WTC11 (cell line): ENCODE data around the gene PIGQ. TPM values are rescaled to one million over a fixed set of nuclear protein-coding genes. Genes with fewer than 3 reads are reported as not detected.

ENCODE experiments used
- ATAC-seq: fragments of 200-7000 bp; cut with Tn5 transposase; 2 replicates; pipeline ENCODE4 v1.10.0; 2021; ENCODE audit warnings: mild to moderate bottlenecking, moderate library complexity
- CTCF ChIA-PET: fragments of 300-600 bp; sonication (Branson Sonifier 250); formaldehyde crosslinking; loops from one replicate; lab custom pipeline; 2021; ENCODE audit warnings: antibody characterized with exemption; lab: Charles Lee
- POLR2A ChIA-PET: fragments of 350-600 bp; sonication (Branson Sonifier 250); formaldehyde crosslinking; loops from one replicate; lab custom pipeline; 2021; ENCODE audit warnings: antibody characterized with exemption; lab: Charles Lee
- DNase-seq: peaks from one replicate; pipeline ENCODE4 v3.0.0; 2021; ENCODE audit warnings: low spot score
- H3K27ac Mint-ChIP-seq: 2 replicates; pipeline ENCODE4 v1.8.0; 2021; ENCODE audit warnings: mixed read lengths
- H3K27me3 Mint-ChIP-seq: 2 replicates; pipeline ENCODE4 v1.8.0; 2021; ENCODE audit warnings: low read depth, mild to moderate bottlenecking, moderate library complexity, mixed read lengths
- H3K36me3 Mint-ChIP-seq: 2 replicates; pipeline ENCODE4 v1.8.0; 2021; ENCODE audit warnings: mixed read lengths
- H3K4me1 Mint-ChIP-seq: 2 replicates; pipeline ENCODE4 v1.8.0; 2022; ENCODE audit warnings: mixed read lengths
- H3K4me3 Mint-ChIP-seq: 2 replicates; pipeline ENCODE4 v1.8.0; 2021; ENCODE audit warnings: mild to moderate bottlenecking, moderate library complexity, mixed read lengths
- H3K9me3 Mint-ChIP-seq: 2 replicates; pipeline ENCODE4 v1.8.0; 2021; ENCODE audit warnings: mixed read lengths
- CREM ChIP-seq: sonication (generic); formaldehyde crosslinking; IDR thresholded peaks from 2 replicates; pipeline ENCODE4 v1.8.1; 2022; ENCODE audit warnings: mild to moderate bottlenecking, missing genetic modification reagents, moderate library complexity
- ESRRA ChIP-seq: sonication (generic); formaldehyde crosslinking; IDR thresholded peaks from 2 replicates; pipeline ENCODE4 v1.8.1; 2022; ENCODE audit warnings: mild to moderate bottlenecking, missing genetic modification reagents, borderline replicate concordance
- FOXJ3 ChIP-seq: sonication (generic); formaldehyde crosslinking; IDR thresholded peaks from 2 replicates; pipeline ENCODE4 v1.9.0; 2021; ENCODE audit warnings: missing genetic modification reagents, mild to moderate bottlenecking, borderline replicate concordance
- FOXK1 ChIP-seq: sonication (generic); formaldehyde crosslinking; IDR thresholded peaks from 2 replicates; pipeline ENCODE4 v1.8.0; 2022; ENCODE audit warnings: mild to moderate bottlenecking, moderate library complexity, missing genetic modification reagents
- FOXP1 ChIP-seq: sonication (generic); formaldehyde crosslinking; IDR thresholded peaks from 2 replicates; pipeline ENCODE4 v1.8.0; 2022; ENCODE audit warnings: missing genetic modification reagents, mild to moderate bottlenecking, moderate library complexity, borderline replicate concordance
- GTF2I ChIP-seq: fragments of 250-450 bp; sonication (Bioruptor Pico); conservative IDR thresholded peaks from 2 replicates; pipeline ENCODE4 v1.4.0; 2021; ENCODE audit warnings: mild to moderate bottlenecking
- HMGA2 ChIP-seq: fragments of 250-450 bp; sonication (Bioruptor Pico); IDR thresholded peaks from 2 replicates; pipeline ENCODE4 v1.4.0; 2021; ENCODE audit warnings: mild to moderate bottlenecking, moderate library complexity
- JUN ChIP-seq: sonication (generic); formaldehyde crosslinking; IDR thresholded peaks from 2 replicates; pipeline ENCODE4 v1.8.0; 2023; ENCODE audit warnings: mild to moderate bottlenecking, missing genetic modification reagents
- MYBL2 ChIP-seq: sonication (generic); formaldehyde crosslinking; IDR thresholded peaks from 2 replicates; pipeline ENCODE4 v1.8.1; 2023; ENCODE audit warnings: mild to moderate bottlenecking, moderate library complexity, missing genetic modification reagents
- NR1H2 ChIP-seq: sonication (generic); formaldehyde crosslinking; IDR thresholded peaks from 2 replicates; pipeline ENCODE4 v1.9.0; 2021; ENCODE audit warnings: mild to moderate bottlenecking, moderate library complexity, missing genetic modification reagents
- NR3C1 ChIP-seq: sonication (generic); formaldehyde crosslinking; conservative IDR thresholded peaks from 2 replicates; pipeline ENCODE4 v1.8.1; 2023; ENCODE audit warnings: low read depth, mild to moderate bottlenecking, missing genetic modification reagents
- RORB ChIP-seq: fragments of 250-450 bp; sonication (Bioruptor Pico); IDR thresholded peaks from 2 replicates; pipeline ENCODE4 v1.9.0; 2021; ENCODE audit warnings: mild to moderate bottlenecking
- ZBTB21 ChIP-seq: sonication (generic); formaldehyde crosslinking; IDR thresholded peaks from 2 replicates; pipeline ENCODE4 v1.8.1; 2023; ENCODE audit warnings: mild to moderate bottlenecking, missing genetic modification reagents, borderline replicate concordance
- ZNF232 ChIP-seq: sonication (generic); formaldehyde crosslinking; IDR thresholded peaks from 2 replicates; pipeline ENCODE4 v1.8.0; 2022; ENCODE audit warnings: mild to moderate bottlenecking, missing genetic modification reagents
- ZNF263 ChIP-seq: sonication (generic); formaldehyde crosslinking; IDR thresholded peaks from 2 replicates; pipeline ENCODE4 v1.8.1; 2022; ENCODE audit warnings: low read depth, mild to moderate bottlenecking, moderate library complexity, missing genetic modification reagents
- ZNF396 ChIP-seq: fragments of 250-450 bp; sonication (Bioruptor Pico); IDR thresholded peaks from 2 replicates; pipeline ENCODE4 v1.8.0; 2021; ENCODE audit warnings: mild to moderate bottlenecking, moderate library complexity, borderline replicate concordance
- ZNF423 ChIP-seq: fragments of 250-450 bp; sonication (Bioruptor Pico); IDR thresholded peaks from 2 replicates; pipeline ENCODE4 v2.1.2; 2022; ENCODE audit warnings: mild to moderate bottlenecking, moderate library complexity
- ZNF671 ChIP-seq: fragments of 250-450 bp; sonication (Bioruptor Pico); IDR thresholded peaks from 2 replicates; pipeline ENCODE4 v1.8.0; 2021; ENCODE audit warnings: mild to moderate bottlenecking
- total RNA-seq: library from RNA; stranded (reverse); gene quantifications from 3 replicates; pipeline ENCODE4 v1.2.3, GENCODE V29; 2021
- TF ChIP-seq, protein P1 (sequence below): sonication (generic); formaldehyde crosslinking; IDR thresholded peaks from 2 replicates; pipeline ENCODE4 v1.8.1; 2023; ENCODE audit warnings: mild to moderate bottlenecking, missing genetic modification reagents
- TF ChIP-seq, protein P2 (sequence below): sonication (generic); formaldehyde crosslinking; IDR thresholded peaks from 2 replicates; pipeline ENCODE4 v1.8.1; 2023; ENCODE audit warnings: mild to moderate bottlenecking, missing genetic modification reagents, borderline replicate concordance
- TF ChIP-seq, protein P3 (sequence below): sonication (generic); formaldehyde crosslinking; IDR thresholded peaks from 2 replicates; pipeline ENCODE4 v1.8.0; 2022; ENCODE audit warnings: mild to moderate bottlenecking, missing genetic modification reagents
- TF ChIP-seq, protein P4 (sequence below): sonication (generic); formaldehyde crosslinking; IDR thresholded peaks from 2 replicates; pipeline ENCODE4 v1.8.1; 2022; ENCODE audit warnings: low read depth, mild to moderate bottlenecking, moderate library complexity, missing genetic modification reagents, borderline replicate concordance
- TF ChIP-seq, protein P5 (sequence below): sonication (generic); formaldehyde crosslinking; IDR thresholded peaks from 2 replicates; pipeline ENCODE4 v1.8.1; 2023; ENCODE audit warnings: mild to moderate bottlenecking, missing genetic modification reagents

PIGQ gene
- total RNA-seq, 1 experiment from 2014 or later = 63.7 TPM

DNA sequence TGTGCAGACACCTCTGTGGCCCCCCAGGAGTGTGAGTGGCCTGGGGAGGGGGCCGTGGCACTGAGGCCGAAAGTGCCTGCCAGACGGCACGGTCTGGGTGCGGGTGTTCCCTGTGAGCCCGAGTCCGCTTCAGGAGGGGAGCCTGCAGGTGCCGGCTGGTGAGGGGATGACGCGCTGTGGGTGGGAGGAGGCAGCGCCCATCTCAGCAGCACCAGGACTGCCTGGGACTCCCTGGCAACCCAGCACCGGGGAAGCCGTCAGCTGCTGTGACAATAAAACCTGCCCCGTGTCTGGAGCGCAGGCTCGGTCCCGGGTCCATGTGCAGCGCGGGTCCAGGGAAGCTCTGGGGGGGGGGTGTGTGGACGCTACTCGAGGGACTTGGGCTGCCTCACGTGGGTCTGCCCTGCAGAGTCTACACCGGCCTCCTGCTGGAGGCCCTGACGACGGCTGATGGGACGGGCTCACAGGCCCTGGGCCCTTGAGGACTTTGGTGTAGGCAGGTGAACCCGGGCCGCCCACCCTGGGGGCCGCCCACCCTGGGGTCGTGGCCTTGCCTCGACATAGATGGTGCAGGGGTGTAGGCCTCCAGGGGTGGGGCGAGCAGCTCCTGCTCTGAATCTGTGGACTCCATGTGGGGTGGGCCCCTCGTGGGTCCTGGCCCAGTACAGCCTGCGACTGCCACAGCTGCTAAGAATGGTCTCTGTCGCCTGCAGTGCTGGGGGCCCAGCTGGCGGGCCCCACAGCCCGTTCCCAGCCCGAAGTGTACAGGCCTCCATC, 14.2 kb downstream of the PIGQ start (continued):
- TF ChIP-seq, protein P1, sequence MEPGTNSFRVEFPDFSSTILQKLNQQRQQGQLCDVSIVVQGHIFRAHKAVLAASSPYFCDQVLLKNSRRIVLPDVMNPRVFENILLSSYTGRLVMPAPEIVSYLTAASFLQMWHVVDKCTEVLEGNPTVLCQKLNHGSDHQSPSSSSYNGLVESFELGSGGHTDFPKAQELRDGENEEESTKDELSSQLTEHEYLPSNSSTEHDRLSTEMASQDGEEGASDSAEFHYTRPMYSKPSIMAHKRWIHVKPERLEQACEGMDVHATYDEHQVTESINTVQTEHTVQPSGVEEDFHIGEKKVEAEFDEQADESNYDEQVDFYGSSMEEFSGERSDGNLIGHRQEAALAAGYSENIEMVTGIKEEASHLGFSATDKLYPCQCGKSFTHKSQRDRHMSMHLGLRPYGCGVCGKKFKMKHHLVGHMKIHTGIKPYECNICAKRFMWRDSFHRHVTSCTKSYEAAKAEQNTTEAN = no peak
- TF ChIP-seq ZNF423 (CRISPR knock-in tag) (peak; percentile 75), FOXK1 (CRISPR knock-in tag) (no peak), ZNF232 (CRISPR knock-in tag) (0 out of 2 replicates have a peak, but pooled peaks have one; percentile 28), ESRRA (CRISPR knock-in tag) (no peak)
- TF ChIP-seq, protein P2, sequence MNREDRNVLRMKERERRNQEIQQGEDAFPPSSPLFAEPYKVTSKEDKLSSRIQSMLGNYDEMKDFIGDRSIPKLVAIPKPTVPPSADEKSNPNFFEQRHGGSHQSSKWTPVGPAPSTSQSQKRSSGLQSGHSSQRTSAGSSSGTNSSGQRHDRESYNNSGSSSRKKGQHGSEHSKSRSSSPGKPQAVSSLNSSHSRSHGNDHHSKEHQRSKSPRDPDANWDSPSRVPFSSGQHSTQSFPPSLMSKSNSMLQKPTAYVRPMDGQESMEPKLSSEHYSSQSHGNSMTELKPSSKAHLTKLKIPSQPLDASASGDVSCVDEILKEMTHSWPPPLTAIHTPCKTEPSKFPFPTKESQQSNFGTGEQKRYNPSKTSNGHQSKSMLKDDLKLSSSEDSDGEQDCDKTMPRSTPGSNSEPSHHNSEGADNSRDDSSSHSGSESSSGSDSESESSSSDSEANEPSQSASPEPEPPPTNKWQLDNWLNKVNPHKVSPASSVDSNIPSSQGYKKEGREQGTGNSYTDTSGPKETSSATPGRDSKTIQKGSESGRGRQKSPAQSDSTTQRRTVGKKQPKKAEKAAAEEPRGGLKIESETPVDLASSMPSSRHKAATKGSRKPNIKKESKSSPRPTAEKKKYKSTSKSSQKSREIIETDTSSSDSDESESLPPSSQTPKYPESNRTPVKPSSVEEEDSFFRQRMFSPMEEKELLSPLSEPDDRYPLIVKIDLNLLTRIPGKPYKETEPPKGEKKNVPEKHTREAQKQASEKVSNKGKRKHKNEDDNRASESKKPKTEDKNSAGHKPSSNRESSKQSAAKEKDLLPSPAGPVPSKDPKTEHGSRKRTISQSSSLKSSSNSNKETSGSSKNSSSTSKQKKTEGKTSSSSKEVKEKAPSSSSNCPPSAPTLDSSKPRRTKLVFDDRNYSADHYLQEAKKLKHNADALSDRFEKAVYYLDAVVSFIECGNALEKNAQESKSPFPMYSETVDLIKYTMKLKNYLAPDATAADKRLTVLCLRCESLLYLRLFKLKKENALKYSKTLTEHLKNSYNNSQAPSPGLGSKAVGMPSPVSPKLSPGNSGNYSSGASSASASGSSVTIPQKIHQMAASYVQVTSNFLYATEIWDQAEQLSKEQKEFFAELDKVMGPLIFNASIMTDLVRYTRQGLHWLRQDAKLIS (CRISPR knock-in tag) = no peak
- TF ChIP-seq, protein P3, sequence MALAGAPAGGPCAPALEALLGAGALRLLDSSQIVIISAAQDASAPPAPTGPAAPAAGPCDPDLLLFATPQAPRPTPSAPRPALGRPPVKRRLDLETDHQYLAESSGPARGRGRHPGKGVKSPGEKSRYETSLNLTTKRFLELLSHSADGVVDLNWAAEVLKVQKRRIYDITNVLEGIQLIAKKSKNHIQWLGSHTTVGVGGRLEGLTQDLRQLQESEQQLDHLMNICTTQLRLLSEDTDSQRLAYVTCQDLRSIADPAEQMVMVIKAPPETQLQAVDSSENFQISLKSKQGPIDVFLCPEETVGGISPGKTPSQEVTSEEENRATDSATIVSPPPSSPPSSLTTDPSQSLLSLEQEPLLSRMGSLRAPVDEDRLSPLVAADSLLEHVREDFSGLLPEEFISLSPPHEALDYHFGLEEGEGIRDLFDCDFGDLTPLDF = no peak

DNA sequence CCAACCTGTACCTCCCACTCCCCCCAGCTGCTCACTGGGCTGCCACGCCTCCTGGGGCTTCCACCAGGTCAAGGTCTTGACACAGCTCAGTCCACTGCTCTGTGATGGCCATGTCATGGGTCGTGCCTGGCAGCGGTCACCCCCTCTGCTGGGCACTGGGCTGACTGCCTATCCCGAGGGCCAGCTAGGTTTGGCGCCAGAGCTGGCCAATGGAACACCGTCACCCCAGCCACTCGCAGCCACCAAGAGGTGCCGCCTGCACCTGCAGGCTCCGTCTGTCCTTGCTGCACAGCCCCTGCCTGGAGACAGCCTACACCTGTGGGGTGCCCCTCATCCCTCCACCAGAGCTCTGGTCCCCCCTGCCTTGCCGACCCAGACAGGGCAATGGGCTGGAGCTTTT, 15.6 kb downstream of the PIGQ start:
- DNase-seq (no peak), ATAC-seq (peak; percentile 0; the same call in 1 of the 2 replicates)
- Mint-ChIP-seq H3K27me3 (peaks cover 32% of the 10 kb centered on the region), H3K4me1 (peaks cover 12% of the 10 kb centered on the region), H3K36me3 (peaks cover 2% of the 10 kb centered on the region), H3K27ac (no peak overlapping the region), H3K9me3 (no peaks in the 10 kb centered on the region), H3K4me3 (no peak overlapping the region)
- POLR2A ChIA-PET = interaction anchor here (1.0 kb wide), 1 partner anchor 91 kb away, joined by 3 read pairs; no protein-coding TSS in a partner anchor
- CTCF ChIA-PET = interaction anchor here (1.0 to 1.6 kb wide), 7 partner anchors 9 to 194 kb away, joined by 3 to 13 read pairs (median 4); partner anchors contain the start of gene WDR90
- TF ChIP-seq FOXP1 (CRISPR knock-in tag) (peak; percentile 15; the same call in 1 of the 2 replicates), RORB (CRISPR knock-in tag) (no peak)
- TF ChIP-seq, protein P4, sequence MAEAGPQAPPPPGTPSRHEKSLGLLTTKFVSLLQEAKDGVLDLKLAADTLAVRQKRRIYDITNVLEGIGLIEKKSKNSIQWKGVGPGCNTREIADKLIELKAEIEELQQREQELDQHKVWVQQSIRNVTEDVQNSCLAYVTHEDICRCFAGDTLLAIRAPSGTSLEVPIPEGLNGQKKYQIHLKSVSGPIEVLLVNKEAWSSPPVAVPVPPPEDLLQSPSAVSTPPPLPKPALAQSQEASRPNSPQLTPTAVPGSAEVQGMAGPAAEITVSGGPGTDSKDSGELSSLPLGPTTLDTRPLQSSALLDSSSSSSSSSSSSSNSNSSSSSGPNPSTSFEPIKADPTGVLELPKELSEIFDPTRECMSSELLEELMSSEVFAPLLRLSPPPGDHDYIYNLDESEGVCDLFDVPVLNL = no peak

DNA sequence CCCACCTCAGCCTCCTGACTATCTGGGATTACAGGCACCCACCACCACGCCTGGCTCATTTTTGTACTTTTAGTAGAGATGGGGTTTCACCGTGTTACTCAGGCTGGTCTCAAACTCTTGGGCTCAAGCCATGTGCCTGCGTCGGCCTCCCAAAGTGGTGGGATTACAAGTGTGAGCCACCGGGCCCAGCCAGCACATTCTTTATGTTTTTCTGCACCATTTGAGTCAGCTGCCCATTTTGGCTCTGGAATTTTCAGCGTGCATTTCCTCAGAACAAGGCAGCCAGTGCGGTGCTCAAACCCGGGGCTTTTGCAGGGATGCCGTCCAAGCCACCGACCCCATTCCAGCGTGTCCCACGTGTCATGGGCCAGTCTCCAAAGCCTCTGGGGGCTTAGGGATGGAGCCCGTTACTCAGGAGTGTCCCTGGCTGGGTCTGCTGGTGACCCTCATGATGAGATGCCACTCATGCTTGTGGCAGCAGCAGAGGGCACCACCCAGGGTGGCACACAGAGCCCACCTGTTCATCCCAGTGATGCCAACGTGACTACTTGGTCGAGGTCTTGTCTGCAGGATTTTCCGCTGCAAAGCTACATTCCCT, 16.4 kb downstream of the PIGQ start:
- Mint-ChIP-seq H3K4me1 (peaks cover 19% of the 10 kb centered on the region), H3K27ac (0 out of 2 replicates have a peak overlapping the region, but pooled peaks have one; percentile 27), H3K36me3 (peaks cover 2% of the 10 kb centered on the region), H3K9me3 (no peaks in the 10 kb centered on the region), H3K27me3 (peaks cover 38% of the 10 kb centered on the region), H3K4me3 (no peak overlapping the region)
- ChIA-PET CTCF (interaction anchor here (1.2 to 1.6 kb wide), 5 partner anchors 9 to 195 kb away, joined by 4 to 13 read pairs (median 4); partner anchors contain the start of gene WDR90), POLR2A (interaction anchor here (0.6 kb wide), 1 partner anchor 174 kb away, joined by 5 read pairs; no protein-coding TSS in a partner anchor)
- TF ChIP-seq FOXJ3 (CRISPR knock-in tag) (no peak), ZNF396 (CRISPR knock-in tag) (no peak), ZNF671 (CRISPR knock-in tag) (no peak), ZNF263 (no peak), JUN (no peak), MYBL2 (CRISPR knock-in tag) (no peak), HMGA2 (no peak), NR1H2 (CRISPR knock-in tag) (no peak), GTF2I (no peak), CREM (CRISPR knock-in tag) (no peak), NR3C1 (no peak), ZBTB21 (CRISPR knock-in tag) (no peak)
- TF ChIP-seq, protein P5, sequence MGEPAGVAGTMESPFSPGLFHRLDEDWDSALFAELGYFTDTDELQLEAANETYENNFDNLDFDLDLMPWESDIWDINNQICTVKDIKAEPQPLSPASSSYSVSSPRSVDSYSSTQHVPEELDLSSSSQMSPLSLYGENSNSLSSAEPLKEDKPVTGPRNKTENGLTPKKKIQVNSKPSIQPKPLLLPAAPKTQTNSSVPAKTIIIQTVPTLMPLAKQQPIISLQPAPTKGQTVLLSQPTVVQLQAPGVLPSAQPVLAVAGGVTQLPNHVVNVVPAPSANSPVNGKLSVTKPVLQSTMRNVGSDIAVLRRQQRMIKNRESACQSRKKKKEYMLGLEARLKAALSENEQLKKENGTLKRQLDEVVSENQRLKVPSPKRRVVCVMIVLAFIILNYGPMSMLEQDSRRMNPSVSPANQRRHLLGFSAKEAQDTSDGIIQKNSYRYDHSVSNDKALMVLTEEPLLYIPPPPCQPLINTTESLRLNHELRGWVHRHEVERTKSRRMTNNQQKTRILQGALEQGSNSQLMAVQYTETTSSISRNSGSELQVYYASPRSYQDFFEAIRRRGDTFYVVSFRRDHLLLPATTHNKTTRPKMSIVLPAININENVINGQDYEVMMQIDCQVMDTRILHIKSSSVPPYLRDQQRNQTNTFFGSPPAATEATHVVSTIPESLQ (CRISPR knock-in tag) = no peak
- no peak for DNase-seq
- no peak for ATAC-seq
